ENCODE results near the gene SEMA7A.

SEMA7A gene

GRCh38 chr15:74370471-74370870 is 63.3 kb downstream of the SEMA7A start:
- H2AFZ ChIP-seq (ENCODE audit: low read depth, low read length, severe bottlenecking), result no peak overlapping the region
- peaks cover 6% of the 10 kb centered on the region for H3F3A ChIP-seq (ENCODE audit: insufficient read depth)
- H3K9ac ChIP-seq (ENCODE audit: low read length), result no peak overlapping the region
- H3K4me2 ChIP-seq (ENCODE audit: low read depth, low read length, poor library complexity, severe bottlenecking), result no peak overlapping the region
- H3K9me3 ChIP-seq (ENCODE audit: insufficient read depth, low read length), result no peaks in the 10 kb centered on the region
- no peaks in the 10 kb centered on the region for H4K20me1 ChIP-seq (ENCODE audit: low read depth, low read length)
- no peaks in the 10 kb centered on the region for H3K9me2 ChIP-seq (replicated peaks; ENCODE audit: insufficient read depth, low read length)
- no peaks in the 10 kb centered on the region for H3K36me3 ChIP-seq (ENCODE audit: low read length)
- H3K27me3 ChIP-seq (ENCODE audit: low read length), result no peaks in the 10 kb centered on the region
- no peaks in the 10 kb centered on the region for H3K79me2 ChIP-seq (ENCODE audit: insufficient read depth, low read length)
- H3K27ac ChIP-seq (ENCODE audit: low read depth, low read length), result no peak overlapping the region
- no peak for TF ChIP-seq EZH2phosphoT487 (conservative IDR thresholded peaks at IDR 0.05; ENCODE audit: low read length)
- TF ChIP-seq, protein P1, sequence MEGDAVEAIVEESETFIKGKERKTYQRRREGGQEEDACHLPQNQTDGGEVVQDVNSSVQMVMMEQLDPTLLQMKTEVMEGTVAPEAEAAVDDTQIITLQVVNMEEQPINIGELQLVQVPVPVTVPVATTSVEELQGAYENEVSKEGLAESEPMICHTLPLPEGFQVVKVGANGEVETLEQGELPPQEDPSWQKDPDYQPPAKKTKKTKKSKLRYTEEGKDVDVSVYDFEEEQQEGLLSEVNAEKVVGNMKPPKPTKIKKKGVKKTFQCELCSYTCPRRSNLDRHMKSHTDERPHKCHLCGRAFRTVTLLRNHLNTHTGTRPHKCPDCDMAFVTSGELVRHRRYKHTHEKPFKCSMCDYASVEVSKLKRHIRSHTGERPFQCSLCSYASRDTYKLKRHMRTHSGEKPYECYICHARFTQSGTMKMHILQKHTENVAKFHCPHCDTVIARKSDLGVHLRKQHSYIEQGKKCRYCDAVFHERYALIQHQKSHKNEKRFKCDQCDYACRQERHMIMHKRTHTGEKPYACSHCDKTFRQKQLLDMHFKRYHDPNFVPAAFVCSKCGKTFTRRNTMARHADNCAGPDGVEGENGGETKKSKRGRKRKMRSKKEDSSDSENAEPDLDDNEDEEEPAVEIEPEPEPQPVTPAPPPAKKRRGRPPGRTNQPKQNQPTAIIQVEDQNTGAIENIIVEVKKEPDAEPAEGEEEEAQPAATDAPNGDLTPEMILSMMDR (IDR thresholded peaks at IDR 0.05; ENCODE audit: insufficient read depth, low read length, poor library complexity, severe bottlenecking), result no peak
- H3K4me3 ChIP-seq (ENCODE audit: insufficient read depth, low read length, poor library complexity, severe bottlenecking), result no peak overlapping the region

- no peaks in the 10 kb centered on the region for H3K27me3 ChIP-seq (ENCODE audit: low read length)
- no peak overlapping the region for H3K4me3 ChIP-seq (ENCODE audit: insufficient read depth, low read length, poor library complexity, severe bottlenecking)
- H4K20me1 ChIP-seq (ENCODE audit: low read depth, low read length), result no peaks in the 10 kb centered on the region
- no peak overlapping the region for H3K9ac ChIP-seq (ENCODE audit: low read length)
- H3K36me3 ChIP-seq (ENCODE audit: low read length), result no peaks in the 10 kb centered on the region
- peaks cover 2% of the 10 kb centered on the region for H3F3A ChIP-seq (ENCODE audit: insufficient read depth)
- no peak overlapping the region for H2AFZ ChIP-seq (ENCODE audit: low read depth, low read length, severe bottlenecking)
- no peaks in the 10 kb centered on the region for H3K9me2 ChIP-seq (replicated peaks; ENCODE audit: insufficient read depth, low read length)
- H3K27ac ChIP-seq (ENCODE audit: low read depth, low read length), result no peak overlapping the region
- TF ChIP-seq EZH2phosphoT487 (conservative IDR thresholded peaks at IDR 0.05; ENCODE audit: low read length), result no peak
- TF ChIP-seq, protein P1 (IDR thresholded peaks at IDR 0.05; ENCODE audit: insufficient read depth, low read length, poor library complexity, severe bottlenecking), result no peak
- H3K79me2 ChIP-seq (ENCODE audit: insufficient read depth, low read length), result no peaks in the 10 kb centered on the region
- H3K4me2 ChIP-seq (ENCODE audit: low read depth, low read length, poor library complexity, severe bottlenecking), result no peak overlapping the region
- no peaks in the 10 kb centered on the region for H3K9me3 ChIP-seq (ENCODE audit: insufficient read depth, low read length)
Observed at GRCh38 chr15:74369756-74370155, 64.0 kb downstream of the SEMA7A start.

DNA sequence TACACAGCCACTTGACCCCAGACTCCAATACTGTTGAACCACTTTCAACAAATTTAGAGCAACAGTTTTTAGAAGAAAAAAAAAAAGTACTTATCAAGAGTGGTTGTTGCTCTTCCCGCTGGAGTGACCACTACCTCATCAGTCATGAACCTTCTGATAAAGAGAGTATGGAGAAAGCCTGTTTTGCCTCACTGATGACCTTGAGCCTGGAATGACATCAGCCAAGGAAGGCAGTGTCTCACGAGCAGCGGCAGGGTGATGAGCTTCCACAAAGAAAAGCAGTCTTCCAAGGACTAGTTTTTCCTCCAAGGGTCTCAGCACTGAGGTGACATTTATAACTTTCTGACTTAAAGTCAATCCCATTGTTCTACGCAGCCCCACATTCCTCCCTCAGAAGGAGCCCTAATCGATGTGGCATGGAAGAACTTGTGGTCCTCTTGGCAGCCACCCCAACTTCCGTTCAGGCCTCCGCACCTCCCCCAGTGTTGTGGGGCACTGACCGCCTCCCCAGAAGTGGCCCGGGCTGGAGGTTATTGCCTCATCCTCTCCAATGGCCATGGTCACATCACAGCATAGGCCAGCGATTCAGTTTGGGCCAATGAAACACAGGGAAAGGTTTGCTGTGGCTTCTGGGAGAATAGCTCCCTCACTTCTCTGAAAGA is 64.5 kb downstream of the SEMA7A start:
- Histone ChIP-seq H3K4me2 (ENCODE audit: low read depth, low read length, poor library complexity, severe bottlenecking) (no peak overlapping the region), H4K20me1 (ENCODE audit: low read depth, low read length) (no peaks in the 10 kb centered on the region), H3K79me2 (ENCODE audit: insufficient read depth, low read length) (no peaks in the 10 kb centered on the region), H3F3A (ENCODE audit: insufficient read depth) (no peaks in the 10 kb centered on the region), H3K27ac (ENCODE audit: low read depth, low read length) (no peak overlapping the region), H3K27me3 (ENCODE audit: low read length) (no peaks in the 10 kb centered on the region), H3K4me3 (ENCODE audit: insufficient read depth, low read length, poor library complexity, severe bottlenecking) (no peak overlapping the region), H2AFZ (ENCODE audit: low read depth, low read length, severe bottlenecking) (no peak overlapping the region), H3K9ac (ENCODE audit: low read length) (no peak overlapping the region), H3K36me3 (ENCODE audit: low read length) (no peaks in the 10 kb centered on the region), H3K9me2 (replicated peaks; ENCODE audit: insufficient read depth, low read length) (no peaks in the 10 kb centered on the region), H3K9me3 (ENCODE audit: insufficient read depth, low read length) (no peaks in the 10 kb centered on the region)
- no peak for TF ChIP-seq EZH2phosphoT487 (conservative IDR thresholded peaks at IDR 0.05; ENCODE audit: low read length)
- TF ChIP-seq, protein P1 (IDR thresholded peaks at IDR 0.05; ENCODE audit: insufficient read depth, low read length, poor library complexity, severe bottlenecking), result no peak
